K562 (cell line): ENCODE measurements around the gene LACTB. TPM values are rescaled to one million over a fixed set of nuclear protein-coding genes. Genes with fewer than 3 reads are reported as not detected.

ENCODE experiments used
- CBFB ChIP-seq: sonication (generic); formaldehyde crosslinking; IDR thresholded peaks from 2 replicates; pipeline ENCODE4 v1.4.0; 2020; ENCODE audit warnings: mild to moderate bottlenecking, missing genetic modification reagents
- DNMT1 ChIP-seq: fragments of 450-650 bp; IDR thresholded peaks from 2 replicates; pipeline ENCODE4 v1.6.1; 2016; ENCODE audit warnings: antibody characterized with exemption, mild to moderate bottlenecking
- ELF4 ChIP-seq: fragments of 450-650 bp; formaldehyde crosslinking; IDR thresholded peaks from 2 replicates; pipeline ENCODE4 v1.4.0; 2022; ENCODE audit warnings: missing genetic modification characterization
- EP300 ChIP-seq: IDR thresholded peaks from 2 replicates; pipeline ENCODE4 v1.6.1; 2012; ENCODE audit warnings: low read length, improper control_type of control experiment
- FOXA1 ChIP-seq: fragments of 450-650 bp; IDR thresholded peaks from 2 replicates; pipeline ENCODE4 v1.6.1; 2016; ENCODE audit warnings: mild to moderate bottlenecking, borderline replicate concordance
- KAT8 ChIP-seq: fragments of 450-650 bp; IDR thresholded peaks from 2 replicates; pipeline ENCODE4 v1.6.1; 2016; ENCODE audit warnings: low read depth, mild to moderate bottlenecking
- POLR2AphosphoS5 ChIP-seq: IDR thresholded peaks from 2 replicates; pipeline ENCODE4 v1.6.1; 2011; ENCODE audit warnings: mild to moderate bottlenecking, low read depth, low read length, moderate library complexity; ENCODE audit not compliant: control insufficient read depth, insufficient read depth
- POLR3G ChIP-seq: IDR thresholded peaks from 2 replicates; pipeline ENCODE4 v1.6.1; 2011; ENCODE audit not compliant: insufficient read length, insufficient replicate concordance; ENCODE audit errors: extremely low read depth
- RBM39 ChIP-seq: fragments of 200-400 bp; formaldehyde crosslinking; optimal IDR thresholded peaks from 2 replicates; pipeline ENCODE3; 2018; ENCODE audit warnings: low read depth, low read length
- SIX5 ChIP-seq, 2 experiments: IDR thresholded peaks; 2 replicates each; pipeline ENCODE4 v1.6.1; 2011; ENCODE audit warnings: low read length in 2 of 2, borderline replicate concordance in 1 of 2, low read depth in 1 of 2, mild to moderate bottlenecking in 1 of 2, moderate library complexity in 1 of 2; ENCODE audit not compliant: insufficient read depth in 1 of 2
- SMARCC2 ChIP-seq: fragments of 450-650 bp; IDR thresholded peaks from 2 replicates; pipeline ENCODE4 v1.6.1; 2017; ENCODE audit warnings: antibody characterized with exemption, moderate library complexity, mild to moderate bottlenecking, low read depth
- THRAP3 ChIP-seq: fragments of 450-650 bp; IDR thresholded peaks from 2 replicates; pipeline ENCODE4 v1.6.1; 2016; ENCODE audit warnings: mild to moderate bottlenecking, inconsistent platforms, borderline replicate concordance
- ZNF143 ChIP-seq: sonication (generic); formaldehyde crosslinking; IDR thresholded peaks from 2 replicates; pipeline ENCODE4 v1.9.0; 2022; ENCODE audit warnings: mild to moderate bottlenecking, missing genetic modification reagents
- ZNF212 ChIP-seq: fragments of 450-650 bp; formaldehyde crosslinking; IDR thresholded peaks from 2 replicates; pipeline ENCODE4 v1.4.0; 2020; ENCODE audit warnings: mild to moderate bottlenecking
- ZNF436 ChIP-seq: fragments of 250-450, 450-650 bp; sonication (Bioruptor Pico); formaldehyde crosslinking; IDR thresholded peaks from 2 replicates; pipeline ENCODE4 v1.7.0; 2020; ENCODE audit warnings: mild to moderate bottlenecking
- ZNF717 ChIP-seq: fragments of 250-450 bp; sonication (Bioruptor Pico); IDR thresholded peaks from 2 replicates; pipeline ENCODE4 v1.5.0; 2021
- polyA plus RNA-seq, 8 experiments: library from polyadenylated mRNA; depleted of rRNA in 4 of 8; stranded (reverse) in 5 of 8; unstranded in 3 of 8; fragments of >200 nt; fragmentation: Nextera tagmentation in 2 of 8; fragmentation: Illumina TruSeq in 1 of 8; extraction: Ambion mirVana in 2 of 8; extraction: Trizol in 1 of 8; gene quantifications; 2 replicates each; pipeline versions ENCODE4 v1.2.1 to v1.2.3, GENCODE V29; 2011 to 2014; ENCODE audit warnings: inconsistent platforms in 1 of 8, missing spikeins in 1 of 8
- total RNA-seq, 7 experiments: library from RNA; depleted of rRNA in 6 of 7; stranded (reverse); fragments of >200 nt in 6 of 7; fragmentation: Illumina TruSeq in 2 of 7; extraction: Trizol in 2 of 7; gene quantifications; 2 replicates each; pipeline versions ENCODE4 v1.2.1 to v1.2.3, GENCODE V29; 2011 to 2021; ENCODE audit warnings: low replicate concordance in 1 of 7
- TF ChIP-seq, protein P1 (sequence below): fragments of 250-450 bp; sonication (Bioruptor Pico); IDR thresholded peaks from 2 replicates; pipeline ENCODE4 v1.8.0; 2022; ENCODE audit warnings: inconsistent platforms, mild to moderate bottlenecking, moderate library complexity, borderline replicate concordance
- TF ChIP-seq, protein P2 (sequence below), 2 experiments: fragments of 450-650 bp; IDR thresholded peaks; 2 replicates each; pipeline ENCODE4 v1.6.1; 2018; ENCODE audit warnings: mild to moderate bottlenecking in 2 of 2, low read depth in 1 of 2; ENCODE audit not compliant: partially characterized antibody in 2 of 2
- TF ChIP-seq, protein P3 (sequence below): fragments of 250-450 bp; sonication (Bioruptor Pico); IDR thresholded peaks from 2 replicates; pipeline ENCODE4 v1.4.0; 2020; ENCODE audit warnings: mild to moderate bottlenecking, moderate library complexity, borderline replicate concordance
- TF ChIP-seq, protein P4 (sequence below): sonication (generic); formaldehyde crosslinking; IDR thresholded peaks from 2 replicates; pipeline ENCODE4 v1.8.1; 2023; ENCODE audit warnings: mild to moderate bottlenecking, missing genetic modification reagents

LACTB gene
- total and polyA plus RNA-seq, 9 of the 15 experiments (the other 6 are each of a cell fraction or from before 2014, with no cell fraction given), result 3.1 to 15.5 (median 9.8) TPM

DNA sequence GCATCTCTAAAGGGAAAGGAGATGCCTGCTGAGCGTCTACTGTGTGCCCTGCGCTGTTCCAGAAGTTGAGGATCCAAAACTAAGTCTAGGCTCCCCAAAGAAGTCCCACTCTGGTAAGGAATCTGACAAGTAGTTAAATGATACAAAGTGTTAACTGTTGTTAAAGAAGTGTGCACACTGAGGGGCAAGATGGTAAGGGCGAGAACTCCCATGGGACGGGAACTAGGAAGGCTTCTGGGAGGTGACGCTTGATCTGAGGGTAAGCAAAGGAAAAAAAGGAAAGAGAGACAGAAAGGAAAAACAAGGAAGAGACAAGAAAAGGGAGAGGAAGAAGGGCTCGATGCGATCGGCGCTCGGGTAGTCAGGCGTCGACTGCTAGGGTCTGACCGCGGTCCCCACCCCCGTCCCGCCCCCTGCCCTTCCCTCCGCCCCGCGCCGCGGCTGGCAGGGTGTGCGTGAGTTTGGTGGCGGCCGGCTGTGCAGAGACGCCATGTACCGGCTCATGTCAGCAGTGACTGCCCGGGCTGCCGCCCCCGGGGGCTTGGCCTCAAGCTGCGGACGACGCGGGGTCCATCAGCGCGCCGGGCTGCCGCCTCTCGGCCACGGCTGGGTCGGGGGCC lies at the start of gene LACTB (continued):
- TF ChIP-seq, protein P1, sequence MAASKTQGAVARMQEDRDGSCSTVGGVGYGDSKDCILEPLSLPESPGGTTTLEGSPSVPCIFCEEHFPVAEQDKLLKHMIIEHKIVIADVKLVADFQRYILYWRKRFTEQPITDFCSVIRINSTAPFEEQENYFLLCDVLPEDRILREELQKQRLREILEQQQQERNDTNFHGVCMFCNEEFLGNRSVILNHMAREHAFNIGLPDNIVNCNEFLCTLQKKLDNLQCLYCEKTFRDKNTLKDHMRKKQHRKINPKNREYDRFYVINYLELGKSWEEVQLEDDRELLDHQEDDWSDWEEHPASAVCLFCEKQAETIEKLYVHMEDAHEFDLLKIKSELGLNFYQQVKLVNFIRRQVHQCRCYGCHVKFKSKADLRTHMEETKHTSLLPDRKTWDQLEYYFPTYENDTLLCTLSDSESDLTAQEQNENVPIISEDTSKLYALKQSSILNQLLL (CRISPR knock-in tag), result no peak
- TF ChIP-seq ZNF143 (CRISPR knock-in tag), result no peak
- no peak for TF ChIP-seq POLR3G
- peak; percentile 83 for TF ChIP-seq RBM39
- TF ChIP-seq KAT8, result no peak
- no peak for TF ChIP-seq CBFB (CRISPR knock-in tag)
- no peak for TF ChIP-seq THRAP3
- no peak for TF ChIP-seq FOXA1
- TF ChIP-seq ZNF212 (CRISPR knock-in tag), result no peak
- 0 out of 2 replicates have a peak, but pooled peaks have one; percentile 24 for TF ChIP-seq POLR2AphosphoS5
- no peak for TF ChIP-seq ELF4 (CRISPR knock-in tag)
- TF ChIP-seq DNMT1, result no peak
- TF ChIP-seq SMARCC2, result no peak
- TF ChIP-seq, protein P2, sequence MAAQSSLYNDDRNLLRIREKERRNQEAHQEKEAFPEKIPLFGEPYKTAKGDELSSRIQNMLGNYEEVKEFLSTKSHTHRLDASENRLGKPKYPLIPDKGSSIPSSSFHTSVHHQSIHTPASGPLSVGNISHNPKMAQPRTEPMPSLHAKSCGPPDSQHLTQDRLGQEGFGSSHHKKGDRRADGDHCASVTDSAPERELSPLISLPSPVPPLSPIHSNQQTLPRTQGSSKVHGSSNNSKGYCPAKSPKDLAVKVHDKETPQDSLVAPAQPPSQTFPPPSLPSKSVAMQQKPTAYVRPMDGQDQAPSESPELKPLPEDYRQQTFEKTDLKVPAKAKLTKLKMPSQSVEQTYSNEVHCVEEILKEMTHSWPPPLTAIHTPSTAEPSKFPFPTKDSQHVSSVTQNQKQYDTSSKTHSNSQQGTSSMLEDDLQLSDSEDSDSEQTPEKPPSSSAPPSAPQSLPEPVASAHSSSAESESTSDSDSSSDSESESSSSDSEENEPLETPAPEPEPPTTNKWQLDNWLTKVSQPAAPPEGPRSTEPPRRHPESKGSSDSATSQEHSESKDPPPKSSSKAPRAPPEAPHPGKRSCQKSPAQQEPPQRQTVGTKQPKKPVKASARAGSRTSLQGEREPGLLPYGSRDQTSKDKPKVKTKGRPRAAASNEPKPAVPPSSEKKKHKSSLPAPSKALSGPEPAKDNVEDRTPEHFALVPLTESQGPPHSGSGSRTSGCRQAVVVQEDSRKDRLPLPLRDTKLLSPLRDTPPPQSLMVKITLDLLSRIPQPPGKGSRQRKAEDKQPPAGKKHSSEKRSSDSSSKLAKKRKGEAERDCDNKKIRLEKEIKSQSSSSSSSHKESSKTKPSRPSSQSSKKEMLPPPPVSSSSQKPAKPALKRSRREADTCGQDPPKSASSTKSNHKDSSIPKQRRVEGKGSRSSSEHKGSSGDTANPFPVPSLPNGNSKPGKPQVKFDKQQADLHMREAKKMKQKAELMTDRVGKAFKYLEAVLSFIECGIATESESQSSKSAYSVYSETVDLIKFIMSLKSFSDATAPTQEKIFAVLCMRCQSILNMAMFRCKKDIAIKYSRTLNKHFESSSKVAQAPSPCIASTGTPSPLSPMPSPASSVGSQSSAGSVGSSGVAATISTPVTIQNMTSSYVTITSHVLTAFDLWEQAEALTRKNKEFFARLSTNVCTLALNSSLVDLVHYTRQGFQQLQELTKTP (IDR thresholded peaks at IDR 0.05; ENCODE audit: low read depth in 1 of 2, partially characterized antibody in 2 of 2), result no peak
- TF ChIP-seq EP300, result no peak
- TF ChIP-seq ZNF436 (CRISPR knock-in tag), result no peak
- TF ChIP-seq SIX5 (IDR thresholded peaks at IDR 0.05; ENCODE audit: borderline replicate concordance in 1 of 2, insufficient read depth in 1 of 2, low read depth in 1 of 2, low read length in 2 of 2), result no peak
- TF ChIP-seq, protein P3, sequence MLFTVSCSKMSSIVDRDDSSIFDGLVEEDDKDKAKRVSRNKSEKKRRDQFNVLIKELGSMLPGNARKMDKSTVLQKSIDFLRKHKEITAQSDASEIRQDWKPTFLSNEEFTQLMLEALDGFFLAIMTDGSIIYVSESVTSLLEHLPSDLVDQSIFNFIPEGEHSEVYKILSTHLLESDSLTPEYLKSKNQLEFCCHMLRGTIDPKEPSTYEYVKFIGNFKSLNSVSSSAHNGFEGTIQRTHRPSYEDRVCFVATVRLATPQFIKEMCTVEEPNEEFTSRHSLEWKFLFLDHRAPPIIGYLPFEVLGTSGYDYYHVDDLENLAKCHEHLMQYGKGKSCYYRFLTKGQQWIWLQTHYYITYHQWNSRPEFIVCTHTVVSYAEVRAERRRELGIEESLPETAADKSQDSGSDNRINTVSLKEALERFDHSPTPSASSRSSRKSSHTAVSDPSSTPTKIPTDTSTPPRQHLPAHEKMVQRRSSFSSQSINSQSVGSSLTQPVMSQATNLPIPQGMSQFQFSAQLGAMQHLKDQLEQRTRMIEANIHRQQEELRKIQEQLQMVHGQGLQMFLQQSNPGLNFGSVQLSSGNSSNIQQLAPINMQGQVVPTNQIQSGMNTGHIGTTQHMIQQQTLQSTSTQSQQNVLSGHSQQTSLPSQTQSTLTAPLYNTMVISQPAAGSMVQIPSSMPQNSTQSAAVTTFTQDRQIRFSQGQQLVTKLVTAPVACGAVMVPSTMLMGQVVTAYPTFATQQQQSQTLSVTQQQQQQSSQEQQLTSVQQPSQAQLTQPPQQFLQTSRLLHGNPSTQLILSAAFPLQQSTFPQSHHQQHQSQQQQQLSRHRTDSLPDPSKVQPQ (CRISPR knock-in tag), result no peak
- TF ChIP-seq, protein P4, sequence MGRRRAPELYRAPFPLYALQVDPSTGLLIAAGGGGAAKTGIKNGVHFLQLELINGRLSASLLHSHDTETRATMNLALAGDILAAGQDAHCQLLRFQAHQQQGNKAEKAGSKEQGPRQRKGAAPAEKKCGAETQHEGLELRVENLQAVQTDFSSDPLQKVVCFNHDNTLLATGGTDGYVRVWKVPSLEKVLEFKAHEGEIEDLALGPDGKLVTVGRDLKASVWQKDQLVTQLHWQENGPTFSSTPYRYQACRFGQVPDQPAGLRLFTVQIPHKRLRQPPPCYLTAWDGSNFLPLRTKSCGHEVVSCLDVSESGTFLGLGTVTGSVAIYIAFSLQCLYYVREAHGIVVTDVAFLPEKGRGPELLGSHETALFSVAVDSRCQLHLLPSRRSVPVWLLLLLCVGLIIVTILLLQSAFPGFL (CRISPR knock-in tag), result no peak
- no peak for TF ChIP-seq ZNF717
